Uterus (tissue), 4 donors: Measurements from ENCODE around the gene CLSTN2. TPM values are rescaled to one million over a fixed set of nuclear protein-coding genes. Genes with fewer than 3 reads are reported as not detected.

Experiments used
- DNase-seq, 2 donors: peaks; one replicate each; pipeline ENCODE4 v3.0.0-alpha.2; 2019 to 2020
- H3K27ac ChIP-seq, 2 donors: fragments of 200-600 bp; sonication (generic); 1 replicate in 1 of 2; 2 replicates in 1 of 2; pipeline ENCODE4 v1.5.1; 2016 to 2018
- H3K27me3 ChIP-seq, 2 donors: fragments of 200-600 bp; sonication (generic); one replicate each; pipeline ENCODE4 v1.5.1; 2018 to 2019; ENCODE audit warnings: control low read depth in 1 of 2
- H3K36me3 ChIP-seq, 2 donors: fragments of 200-600 bp; sonication (generic); one replicate each; pipeline ENCODE4 v1.5.1; 2019; ENCODE audit warnings: control low read depth in 1 of 2
- H3K4me1 ChIP-seq, 2 donors: fragments of 200-600 bp; sonication (generic); one replicate each; pipeline ENCODE4 v1.5.1; 2018 to 2019; ENCODE audit warnings: control low read depth in 1 of 2
- H3K4me3 ChIP-seq, 2 donors: fragments of 200-600 bp; sonication (generic); 1 replicate in 1 of 2; 2 replicates in 1 of 2; pipeline ENCODE4 v1.5.1; 2018 to 2019; ENCODE audit warnings: mild to moderate bottlenecking in 1 of 2
- H3K9me3 ChIP-seq, 2 donors: fragments of 200-600 bp; sonication (generic); one replicate each; pipeline ENCODE4 v1.5.1; 2019; ENCODE audit warnings: control low read depth in 1 of 2
- POLR2A ChIP-seq, 2 donors: fragments of 450-650 bp; IDR thresholded peaks; one replicate each; pipeline ENCODE4 v1.6.1; 2016; ENCODE audit warnings: antibody characterized with exemption in 2 of 2, mild to moderate bottlenecking in 1 of 2, moderate library complexity in 1 of 2
- intact Hi-C: fragments of 100-400 bp; cut with DNase I; formaldehyde crosslinking; loops from one replicate; pipeline ENCODE4 v1.15.1; 2023; ENCODE audit warnings: low total_unique reads
- total RNA-seq, 4 donors: library from RNA; depleted of rRNA in 3 of 4; stranded (reverse); fragments of >200 nt in 3 of 4; gene quantifications; one replicate each; pipeline versions ENCODE4 v1.1.0 to v1.2.4, GENCODE V29; 2014 to 2023
- TF ChIP-seq, protein P1 (sequence below), 4 experiments: fragments of 200-600 bp in 2 of 4; fragments of 450-650 bp in 2 of 4; sonication (generic) in 2 of 4; IDR thresholded peaks; one replicate each; pipeline ENCODE4 v1.5.1; 2016 to 2019; ENCODE audit warnings: antibody characterized with exemption in 4 of 4, mild to moderate bottlenecking in 2 of 4, moderate library complexity in 1 of 4
- donor health status: DM: yes; HTN: yes; CAD: no.

The CLSTN2 gene
- total RNA-seq, 4 donors from 2014 or later = 4.7 to 32.2 (median 19.2) TPM

- no peaks in the 10 kb centered on the region for H3K36me3 ChIP-seq
- no peaks in the 10 kb centered on the region for H3K4me1 ChIP-seq
- H3K27me3 ChIP-seq = no peaks in the 10 kb centered on the region
- H3K4me3 ChIP-seq = no peak overlapping the region
- TF ChIP-seq POLR2A (IDR thresholded peaks at IDR 0.05) = no peak
- TF ChIP-seq, protein P1, sequence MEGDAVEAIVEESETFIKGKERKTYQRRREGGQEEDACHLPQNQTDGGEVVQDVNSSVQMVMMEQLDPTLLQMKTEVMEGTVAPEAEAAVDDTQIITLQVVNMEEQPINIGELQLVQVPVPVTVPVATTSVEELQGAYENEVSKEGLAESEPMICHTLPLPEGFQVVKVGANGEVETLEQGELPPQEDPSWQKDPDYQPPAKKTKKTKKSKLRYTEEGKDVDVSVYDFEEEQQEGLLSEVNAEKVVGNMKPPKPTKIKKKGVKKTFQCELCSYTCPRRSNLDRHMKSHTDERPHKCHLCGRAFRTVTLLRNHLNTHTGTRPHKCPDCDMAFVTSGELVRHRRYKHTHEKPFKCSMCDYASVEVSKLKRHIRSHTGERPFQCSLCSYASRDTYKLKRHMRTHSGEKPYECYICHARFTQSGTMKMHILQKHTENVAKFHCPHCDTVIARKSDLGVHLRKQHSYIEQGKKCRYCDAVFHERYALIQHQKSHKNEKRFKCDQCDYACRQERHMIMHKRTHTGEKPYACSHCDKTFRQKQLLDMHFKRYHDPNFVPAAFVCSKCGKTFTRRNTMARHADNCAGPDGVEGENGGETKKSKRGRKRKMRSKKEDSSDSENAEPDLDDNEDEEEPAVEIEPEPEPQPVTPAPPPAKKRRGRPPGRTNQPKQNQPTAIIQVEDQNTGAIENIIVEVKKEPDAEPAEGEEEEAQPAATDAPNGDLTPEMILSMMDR (IDR thresholded peaks at IDR 0.05) = no peak
- H3K27ac ChIP-seq = no peak overlapping the region
- H3K9me3 ChIP-seq = no peaks in the 10 kb centered on the region
- intact Hi-C loops = no loop called here
- no peak for DNase-seq
These were observed 531.0 kb downstream of the CLSTN2 start for GRCh38 chr3:140465988-140466387.

GRCh38 chr3:140466535-140466934 is 531.5 kb downstream of the CLSTN2 start:
- Histone ChIP-seq H3K27me3 (no peaks in the 10 kb centered on the region), H3K9me3 (no peaks in the 10 kb centered on the region), H3K36me3 (no peaks in the 10 kb centered on the region), H3K4me1 (no peaks in the 10 kb centered on the region), H3K27ac (no peak overlapping the region), H3K4me3 (no peak overlapping the region)
- TF ChIP-seq POLR2A (IDR thresholded peaks at IDR 0.05) = no peak
- TF ChIP-seq, protein P1 (IDR thresholded peaks at IDR 0.05) = no peak
- intact Hi-C loops = no loop called here
- DNase-seq = no peak

DNA sequence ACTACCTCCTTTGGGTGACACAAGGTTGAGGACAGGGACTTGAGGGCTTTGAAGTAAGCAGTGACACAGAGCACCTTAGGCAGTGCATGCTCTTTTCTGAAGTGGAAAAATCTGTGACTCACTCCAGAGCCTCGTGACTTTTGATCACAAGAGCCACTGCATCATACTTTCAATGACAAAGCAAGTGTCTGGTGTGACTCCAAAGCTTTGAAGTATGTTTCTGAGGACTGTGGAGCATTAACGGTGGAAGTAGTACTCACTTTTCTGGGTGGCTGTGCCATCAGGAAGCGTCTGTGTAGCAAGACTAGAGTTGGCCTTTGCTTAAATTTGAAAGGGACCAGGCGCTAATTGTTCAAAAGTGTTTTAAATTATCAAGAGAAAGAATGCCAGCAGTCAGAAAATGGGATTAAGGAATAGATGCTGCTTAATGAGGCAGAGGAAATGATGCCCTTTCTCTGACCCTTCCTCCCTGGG is 532.2 kb downstream of the CLSTN2 start:
- intact Hi-C loops = no loop called here
- H3K36me3 ChIP-seq = no peaks in the 10 kb centered on the region
- TF ChIP-seq, protein P1 (IDR thresholded peaks at IDR 0.05) = no peak
- TF ChIP-seq POLR2A (IDR thresholded peaks at IDR 0.05) = no peak
- no peak for DNase-seq
- H3K27ac ChIP-seq = no peak overlapping the region
- no peaks in the 10 kb centered on the region for H3K9me3 ChIP-seq
- no peaks in the 10 kb centered on the region for H3K27me3 ChIP-seq
- no peak overlapping the region for H3K4me3 ChIP-seq
- no peaks in the 10 kb centered on the region for H3K4me1 ChIP-seq

- DNase-seq = no peak
- intact Hi-C loops = no loop called here
- no peak for TF ChIP-seq POLR2A (IDR thresholded peaks at IDR 0.05)
- TF ChIP-seq, protein P1 (IDR thresholded peaks at IDR 0.05) = no peak
- no peaks in the 10 kb centered on the region for H3K9me3 ChIP-seq
- no peaks in the 10 kb centered on the region for H3K36me3 ChIP-seq
- no peak overlapping the region for H3K4me3 ChIP-seq
- no peaks in the 10 kb centered on the region for H3K4me1 ChIP-seq
- H3K27ac ChIP-seq = no peak overlapping the region
- no peaks in the 10 kb centered on the region for H3K27me3 ChIP-seq
These were observed 532.9 kb downstream of the CLSTN2 start for GRCh38 chr3:140467796-140468315.

DNA sequence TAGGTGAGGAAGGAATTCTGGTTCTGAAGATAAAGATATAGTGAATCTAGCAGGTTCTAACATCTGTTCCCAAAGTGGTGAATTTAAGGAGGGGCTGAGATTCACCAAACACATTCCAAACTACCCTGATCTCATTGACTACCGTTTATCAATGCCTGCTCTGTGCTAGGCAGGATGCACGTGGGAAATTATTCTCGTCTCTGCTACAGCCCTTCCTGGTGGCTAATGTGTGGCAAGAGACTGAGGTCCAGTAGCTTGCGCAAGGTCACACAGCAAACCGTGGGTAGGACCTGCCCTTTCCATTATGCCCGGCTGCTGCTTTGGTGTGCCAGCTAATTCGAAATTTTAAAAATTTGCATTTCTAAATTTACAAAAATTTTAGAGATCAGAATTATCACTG is 533.4 kb downstream of the CLSTN2 start:
- intact Hi-C loops = no loop called here
- H3K27ac ChIP-seq = no peak overlapping the region
- TF ChIP-seq, protein P1 (IDR thresholded peaks at IDR 0.05) = no peak
- no peak for TF ChIP-seq POLR2A (IDR thresholded peaks at IDR 0.05)
- no peaks in the 10 kb centered on the region for H3K9me3 ChIP-seq
- no peak for DNase-seq
- H3K4me3 ChIP-seq = no peak overlapping the region
- no peaks in the 10 kb centered on the region for H3K36me3 ChIP-seq
- H3K27me3 ChIP-seq = no peaks in the 10 kb centered on the region
- no peaks in the 10 kb centered on the region for H3K4me1 ChIP-seq
